ENCODE measurements around the gene JOSD2. TPM values are rescaled to one million over a fixed set of nuclear protein-coding genes. Genes with fewer than 3 reads are reported as not detected.

Gene JOSD2
- total and polyA plus RNA-seq, 9 of the 15 experiments (the other 6 are each of a cell fraction or from before 2014, with no cell fraction given), result 0.06 to 14.4 (median 3.1) TPM

DNA sequence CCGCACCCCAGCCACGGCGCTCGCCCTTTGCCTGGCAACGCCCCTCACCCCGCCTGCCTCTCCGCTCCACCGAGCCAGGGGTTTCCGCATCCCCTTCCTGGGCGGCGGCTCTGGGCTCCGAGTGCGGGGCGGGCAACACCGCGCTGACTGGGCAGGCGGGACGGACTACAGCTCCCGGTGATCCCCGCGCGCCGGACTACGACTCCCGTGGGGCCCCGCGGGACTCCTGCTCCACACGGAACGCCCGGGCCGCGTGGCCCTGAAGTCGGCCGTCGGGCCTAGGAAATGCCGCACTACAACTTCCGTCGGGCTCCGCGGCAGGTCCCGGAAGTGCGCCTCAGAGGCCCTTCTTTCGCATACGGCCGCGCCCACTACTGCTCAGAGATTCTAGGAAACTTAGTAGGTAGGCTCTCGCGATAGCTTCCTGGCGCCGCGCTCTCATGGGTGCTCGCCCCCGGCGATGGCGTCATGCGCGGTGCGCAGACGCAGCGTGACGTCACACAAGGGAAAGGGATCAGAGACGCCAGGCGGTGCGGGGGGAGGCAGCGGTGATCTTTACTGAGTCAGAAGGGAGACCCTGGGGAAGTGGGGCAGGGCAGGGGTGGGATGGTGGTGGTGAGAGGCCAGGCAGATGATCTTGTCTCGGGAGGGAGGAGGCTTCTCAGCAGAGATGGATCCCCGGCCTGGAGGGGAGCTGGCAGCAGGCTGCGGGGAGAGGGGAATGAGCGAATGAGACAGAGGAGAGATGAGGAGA is at the start of gene JOSD2 (continued):
- TF ChIP-seq CREB1 (IDR thresholded peaks at IDR 0.05) (peak; percentile 100), CREB1 (CRISPR knock-in tag; IDR thresholded peaks at IDR 0.05) (peak; percentile 100), JUN (IDR thresholded peaks at IDR 0.05; ENCODE audit: borderline replicate concordance, low read depth, low read length) (peak; percentile 80; the same call in 1 of the 2 replicates), JUN (CRISPR knock-in tag; IDR thresholded peaks at IDR 0.05; ENCODE audit: borderline replicate concordance) (peak; percentile 90; the same call in 1 of the 2 replicates), SLC30A9 (CRISPR knock-in tag; IDR thresholded peaks at IDR 0.05) (no peak), POU5F1 (IDR thresholded peaks at IDR 0.05; ENCODE audit: borderline replicate concordance, low read depth, low read length, partially characterized antibody) (peak; percentile 49), MTA3 (IDR thresholded peaks at IDR 0.05; ENCODE audit: borderline replicate concordance) (peak; percentile 100), TOE1 (IDR thresholded peaks at IDR 0.05; ENCODE audit: borderline replicate concordance) (peak; percentile 63; the same call in 1 of the 2 replicates), TOE1 (CRISPR knock-in tag; IDR thresholded peaks at IDR 0.05; ENCODE audit: borderline replicate concordance, low read depth) (no peak), ZNF12 (CRISPR knock-in tag; IDR thresholded peaks at IDR 0.05) (no peak), POLR2H (tag; IDR thresholded peaks at IDR 0.05; ENCODE audit: low read depth) (peak; percentile 66; the same call in 1 of the 2 replicates), ZNF644 (tag; IDR thresholded peaks at IDR 0.05; ENCODE audit: low read depth) (peak; percentile 72; the same call in 1 of the 2 replicates), ETS2 (tag; IDR thresholded peaks at IDR 0.05; ENCODE audit: borderline replicate concordance, poor library complexity, severe bottlenecking) (no peak), ESRRA (IDR thresholded peaks at IDR 0.05; ENCODE audit: borderline replicate concordance, low read depth) (peak; percentile 88), ZNF76 (CRISPR knock-in tag; IDR thresholded peaks at IDR 0.05; ENCODE audit: borderline replicate concordance) (0 out of 2 replicates have a peak, but pooled peaks have one; percentile 44), CTBP1 (IDR thresholded peaks at IDR 0.05; ENCODE audit: borderline replicate concordance) (peak; percentile 72; the same call in 1 of the 2 replicates)
- TF ChIP-seq, protein P1, sequence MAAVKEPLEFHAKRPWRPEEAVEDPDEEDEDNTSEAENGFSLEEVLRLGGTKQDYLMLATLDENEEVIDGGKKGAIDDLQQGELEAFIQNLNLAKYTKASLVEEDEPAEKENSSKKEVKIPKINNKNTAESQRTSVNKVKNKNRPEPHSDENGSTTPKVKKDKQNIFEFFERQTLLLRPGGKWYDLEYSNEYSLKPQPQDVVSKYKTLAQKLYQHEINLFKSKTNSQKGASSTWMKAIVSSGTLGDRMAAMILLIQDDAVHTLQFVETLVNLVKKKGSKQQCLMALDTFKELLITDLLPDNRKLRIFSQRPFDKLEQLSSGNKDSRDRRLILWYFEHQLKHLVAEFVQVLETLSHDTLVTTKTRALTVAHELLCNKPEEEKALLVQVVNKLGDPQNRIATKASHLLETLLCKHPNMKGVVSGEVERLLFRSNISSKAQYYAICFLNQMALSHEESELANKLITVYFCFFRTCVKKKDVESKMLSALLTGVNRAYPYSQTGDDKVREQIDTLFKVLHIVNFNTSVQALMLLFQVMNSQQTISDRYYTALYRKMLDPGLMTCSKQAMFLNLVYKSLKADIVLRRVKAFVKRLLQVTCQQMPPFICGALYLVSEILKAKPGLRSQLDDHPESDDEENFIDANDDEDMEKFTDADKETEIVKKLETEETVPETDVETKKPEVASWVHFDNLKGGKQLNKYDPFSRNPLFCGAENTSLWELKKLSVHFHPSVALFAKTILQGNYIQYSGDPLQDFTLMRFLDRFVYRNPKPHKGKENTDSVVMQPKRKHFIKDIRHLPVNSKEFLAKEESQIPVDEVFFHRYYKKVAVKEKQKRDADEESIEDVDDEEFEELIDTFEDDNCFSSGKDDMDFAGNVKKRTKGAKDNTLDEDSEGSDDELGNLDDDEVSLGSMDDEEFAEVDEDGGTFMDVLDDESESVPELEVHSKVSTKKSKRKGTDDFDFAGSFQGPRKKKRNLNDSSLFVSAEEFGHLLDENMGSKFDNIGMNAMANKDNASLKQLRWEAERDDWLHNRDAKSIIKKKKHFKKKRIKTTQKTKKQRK (IDR thresholded peaks at IDR 0.05; ENCODE audit: borderline replicate concordance, low read depth, low read length), result 0 out of 2 replicates have a peak, but pooled peaks have one; percentile 33
- TF ChIP-seq, protein P2, sequence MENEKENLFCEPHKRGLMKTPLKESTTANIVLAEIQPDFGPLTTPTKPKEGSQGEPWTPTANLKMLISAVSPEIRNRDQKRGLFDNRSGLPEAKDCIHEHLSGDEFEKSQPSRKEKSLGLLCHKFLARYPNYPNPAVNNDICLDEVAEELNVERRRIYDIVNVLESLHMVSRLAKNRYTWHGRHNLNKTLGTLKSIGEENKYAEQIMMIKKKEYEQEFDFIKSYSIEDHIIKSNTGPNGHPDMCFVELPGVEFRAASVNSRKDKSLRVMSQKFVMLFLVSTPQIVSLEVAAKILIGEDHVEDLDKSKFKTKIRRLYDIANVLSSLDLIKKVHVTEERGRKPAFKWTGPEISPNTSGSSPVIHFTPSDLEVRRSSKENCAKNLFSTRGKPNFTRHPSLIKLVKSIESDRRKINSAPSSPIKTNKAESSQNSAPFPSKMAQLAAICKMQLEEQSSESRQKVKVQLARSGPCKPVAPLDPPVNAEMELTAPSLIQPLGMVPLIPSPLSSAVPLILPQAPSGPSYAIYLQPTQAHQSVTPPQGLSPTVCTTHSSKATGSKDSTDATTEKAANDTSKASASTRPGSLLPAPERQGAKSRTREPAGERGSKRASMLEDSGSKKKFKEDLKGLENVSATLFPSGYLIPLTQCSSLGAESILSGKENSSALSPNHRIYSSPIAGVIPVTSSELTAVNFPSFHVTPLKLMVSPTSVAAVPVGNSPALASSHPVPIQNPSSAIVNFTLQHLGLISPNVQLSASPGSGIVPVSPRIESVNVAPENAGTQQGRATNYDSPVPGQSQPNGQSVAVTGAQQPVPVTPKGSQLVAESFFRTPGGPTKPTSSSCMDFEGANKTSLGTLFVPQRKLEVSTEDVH (IDR thresholded peaks at IDR 0.05; ENCODE audit: low read depth, partially characterized antibody), result peak; percentile 94
